K562 (cell line): Measurements from ENCODE around the gene LRRC3C. TPM values are rescaled to one million over a fixed set of nuclear protein-coding genes. Genes with fewer than 3 reads are reported as not detected.

Source experiments
- ATAC-seq: fragments of 200-7000 bp; cut with Tn5 transposase; 3 replicates; pipeline ENCODE4 v1.9.1; 2020; ENCODE audit warnings: moderate library complexity
- BruUV-seq: library from RNA; stranded (reverse); fragments of 400-500 nt; replicated peaks from 2 replicates; lab custom pipeline; 2021; lab: Mats Ljungman, UMichigan
- CTCF ChIA-PET: fragments of 300-600 bp; formaldehyde crosslinking; extraction: SDS; loops from one replicate; lab custom pipeline; 2021; ENCODE audit warnings: low intra/inter-chr PET ratio; lab: Yijun Ruan, JAX
- POLR2A ChIA-PET: fragments of 300-600, 350-650 bp; sonication (Branson Sonifier 250); formaldehyde crosslinking; extraction: SDS; loops from one replicate; lab custom pipeline; 2021; ENCODE audit warnings: antibody characterized with exemption, inconsistent platforms; lab: Yijun Ruan, JAX
- DNase-seq, 4 experiments: peaks; one replicate each; pipeline versions ENCODE4 v3.0.0 to v3.0.0-alpha.2; 2011 to 2018; ENCODE audit warnings: low spot score in 3 of 4, mixed read lengths in 3 of 4; ENCODE audit errors: extremely low read depth in 1 of 4
- FAIRE-seq: peaks from 2 replicates; lab custom pipeline; 2011; peaks lifted over from hg19 to GRCh38; lab: Jason Lieb, UNC
- H2AFZ ChIP-seq: 2 replicates; pipeline ENCODE4 v1.6.0; 2011; ENCODE audit warnings: low read depth, low read length, control low read depth, inconsistent platforms
- H3K27ac ChIP-seq: fragments of 200-600 bp; 3 replicates; pipeline ENCODE4 v1.8.0; 2011; ENCODE audit warnings: low read depth, mild to moderate bottlenecking, control low read depth, inconsistent platforms, low read length, moderate library complexity, mixed read lengths; ENCODE audit errors: extremely low read depth
- H3K27me3 ChIP-seq, 2 experiments: fragments of 300-600 bp in 1 of 2; 2 replicates in 1 of 2; 3 replicates in 1 of 2; pipeline versions ENCODE4 v1.6.0 to v1.8.0; 2011; ENCODE audit warnings: inconsistent platforms in 2 of 2, low read length in 2 of 2, mild to moderate bottlenecking in 1 of 2, mixed read lengths in 1 of 2, moderate library complexity in 1 of 2; ENCODE audit not compliant: control insufficient read depth in 2 of 2, insufficient read depth in 2 of 2
- H3K36me3 ChIP-seq: fragments of 300-600 bp; 3 replicates; pipeline ENCODE4 v1.8.0; 2011; ENCODE audit warnings: mild to moderate bottlenecking, low read length, inconsistent platforms; ENCODE audit not compliant: control insufficient read depth, insufficient read depth
- H3K4me1 ChIP-seq, 2 experiments: fragments of 200-600 bp in 1 of 2; replicated peaks in 1 of 2; 2 replicates in 1 of 2; 3 replicates in 1 of 2; pipeline versions ENCODE4 v1.5.1 to v1.8.0; 2011; ENCODE audit warnings: inconsistent platforms in 2 of 2, low read length in 2 of 2, mild to moderate bottlenecking in 1 of 2, mixed read lengths in 1 of 2, moderate library complexity in 1 of 2; ENCODE audit not compliant: control insufficient read depth in 2 of 2, insufficient read depth in 2 of 2
- H3K4me2 ChIP-seq: 2 replicates; pipeline ENCODE4 v1.6.1; 2011; ENCODE audit warnings: low read length, control low read depth, inconsistent platforms, mixed read lengths; ENCODE audit not compliant: insufficient read depth
- H3K4me3 ChIP-seq: fragments of 200-600 bp; sonication (generic), shearing (Covaris generic); 2 replicates; pipeline ENCODE4 v1.5.1; 2016; ENCODE audit warnings: control low read depth, inconsistent platforms
- H3K79me2 ChIP-seq: fragments of 200-600 bp; 3 replicates; pipeline ENCODE4 v1.8.0; 2011; ENCODE audit warnings: low read length, inconsistent platforms; ENCODE audit not compliant: control insufficient read depth, insufficient read depth
- H3K9ac ChIP-seq, 2 experiments: 2 replicates each; pipeline versions ENCODE4 v1.6.0 to v1.6.1; 2011; ENCODE audit warnings: low read depth in 2 of 2, low read length in 2 of 2, control low read depth in 1 of 2, inconsistent platforms in 1 of 2, mild to moderate bottlenecking in 1 of 2, mixed read lengths in 1 of 2; ENCODE audit not compliant: insufficient read depth in 1 of 2
- H3K9me1 ChIP-seq: one replicate; pipeline ENCODE4 v1.6.0; 2011; ENCODE audit warnings: inconsistent platforms, mild to moderate bottlenecking, low read length, moderate library complexity; ENCODE audit not compliant: control insufficient read depth, insufficient read depth
- H3K9me3 ChIP-seq: replicated peaks from 2 replicates; pipeline ENCODE4 v1.5.1; 2011; ENCODE audit warnings: low read depth, low read length, inconsistent platforms; ENCODE audit not compliant: control insufficient read depth, insufficient read depth
- H4K20me1 ChIP-seq: replicated peaks from 2 replicates; pipeline ENCODE4 v1.6.1; 2011; ENCODE audit warnings: low read length, inconsistent platforms, mixed read lengths; ENCODE audit not compliant: control insufficient read depth, insufficient read depth
- CHD4 ChIP-seq: fragments of 200-600 bp; sonication (generic); IDR thresholded peaks from 3 replicates; pipeline ENCODE4 v1.6.1; 2012; ENCODE audit warnings: low read depth, mild to moderate bottlenecking, mixed read lengths, low read length, inconsistent platforms; ENCODE audit not compliant: insufficient read depth, insufficient replicate concordance, poor library complexity, severe bottlenecking
- DPF2 ChIP-seq: fragments of 450-650 bp; IDR thresholded peaks from 2 replicates; pipeline ENCODE4 v1.6.1; 2016
- ESRRA ChIP-seq: fragments of 450-650 bp; IDR thresholded peaks from 2 replicates; pipeline ENCODE4 v1.6.1; 2014; ENCODE audit warnings: low read depth, mild to moderate bottlenecking, moderate library complexity, borderline replicate concordance
- HDGF ChIP-seq: fragments of 450-650 bp; IDR thresholded peaks from 2 replicates; pipeline ENCODE4 v1.6.1; 2016
- HNRNPUL1 ChIP-seq: fragments of 200-400 bp; formaldehyde crosslinking; IDR thresholded peaks from 2 replicates; pipeline ENCODE4 v1.6.1; 2017; ENCODE audit warnings: low read length
- PML ChIP-seq: IDR thresholded peaks from 2 replicates; pipeline ENCODE4 v1.6.1; 2012; ENCODE audit warnings: low read length, inconsistent platforms
- PTBP1 ChIP-seq: fragments of 200-400 bp; formaldehyde crosslinking; IDR thresholded peaks from 2 replicates; pipeline ENCODE4 v1.6.1; 2017; ENCODE audit warnings: low read depth, low read length
- RBM39 ChIP-seq: fragments of 200-400 bp; formaldehyde crosslinking; optimal IDR thresholded peaks from 2 replicates; pipeline ENCODE3; 2018; ENCODE audit warnings: low read depth, low read length
- ZC3H11A ChIP-seq: IDR thresholded peaks from 2 replicates; pipeline ENCODE4 v1.6.1; 2012; ENCODE audit warnings: low read depth, low read length, improper control_type of control experiment
- WGBS: fragments of 100-300 bp; shearing (Covaris generic); methylation state at CpG from one replicate; pipeline ENCODE4 v1.1.6; 2016; ENCODE audit warnings: low coverage, mixed read lengths; ENCODE audit not compliant: insufficient coverage; ENCODE audit errors: missing lambda C conversion rate; 5-methylcytosine and 5-hydroxymethylcytosine counted together
- in situ Hi-C: fragments of 300-500 bp; cut with MboI; formaldehyde crosslinking; loops from 4 replicates; pipeline ENCODE4 v1.15.0; 2018; ENCODE audit warnings: inconsistent platforms, mixed read lengths
- intact Hi-C: fragments of 100-400 bp; cut with micrococcal nuclease; formaldehyde crosslinking; loops from 2 replicates; pipeline ENCODE4 v1.14.2; 2022
- polyA plus RNA-seq, 8 experiments: library from polyadenylated mRNA; depleted of rRNA in 4 of 8; stranded (reverse) in 5 of 8; unstranded in 3 of 8; fragments of >200 nt; fragmentation: Nextera tagmentation in 2 of 8; fragmentation: Illumina TruSeq in 1 of 8; extraction: Ambion mirVana in 2 of 8; extraction: Trizol in 1 of 8; gene quantifications; 2 replicates each; pipeline versions ENCODE4 v1.2.1 to v1.2.3, GENCODE V29; 2011 to 2014; ENCODE audit warnings: inconsistent platforms in 1 of 8, missing spikeins in 1 of 8
- total RNA-seq, 7 experiments: library from RNA; depleted of rRNA in 6 of 7; stranded (reverse); fragments of >200 nt in 6 of 7; fragmentation: Illumina TruSeq in 2 of 7; extraction: Trizol in 2 of 7; gene quantifications; 2 replicates each; pipeline versions ENCODE4 v1.2.1 to v1.2.3, GENCODE V29; 2011 to 2021; ENCODE audit warnings: low replicate concordance in 1 of 7
- TF ChIP-seq, protein P1 (sequence below): sonication (generic); formaldehyde crosslinking; IDR thresholded peaks from 2 replicates; pipeline ENCODE4 v1.8.0; 2022; ENCODE audit warnings: mild to moderate bottlenecking, missing genetic modification reagents
- TF ChIP-seq, protein P2 (sequence below): sonication (generic); formaldehyde crosslinking; IDR thresholded peaks from 2 replicates; pipeline ENCODE4 v1.8.0; 2022; ENCODE audit warnings: missing genetic modification reagents, mild to moderate bottlenecking, borderline replicate concordance
- TF ChIP-seq, protein P3 (sequence below): fragments of 450-650 bp; IDR thresholded peaks from 2 replicates; pipeline ENCODE4 v1.6.1; 2016; ENCODE audit warnings: mild to moderate bottlenecking

LRRC3C gene
- total and polyA plus RNA-seq, 9 of the 15 experiments (the other 6 are each of a cell fraction or from before 2014, with no cell fraction given) = not detected

DNA sequence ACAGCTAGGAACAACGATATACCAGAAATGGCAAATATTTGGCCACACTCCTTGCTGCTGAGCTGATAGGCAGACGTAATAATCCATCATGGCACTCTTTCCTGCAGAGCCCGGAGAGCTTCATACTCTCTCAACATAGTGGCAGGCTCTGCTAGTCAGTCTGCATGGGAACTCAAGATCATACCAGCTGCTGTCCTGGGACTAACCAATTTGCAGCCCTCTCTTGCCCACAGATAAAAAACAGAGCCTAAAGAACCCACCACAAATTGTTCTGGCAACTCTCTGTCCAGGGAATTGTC lies 22.6 kb upstream of the LRRC3C start:
- CTCF ChIA-PET = no interaction called here
- WGBS = 67% methylated on average over 3 of the region's 3 CpGs
- no peak overlapping the region for H3K4me3 ChIP-seq
- TF ChIP-seq HDGF = no peak
- TF ChIP-seq DPF2 = no peak
- no peak overlapping the region for H2AFZ ChIP-seq
- POLR2A ChIA-PET = interaction anchor here (1.2 kb wide), 1 partner anchor 11 kb away, joined by 4 read pairs; no protein-coding TSS in a partner anchor
- H3K4me1 ChIP-seq = peaks cover 3 to 10% of the 10 kb centered on the region in 2 experiments; a peak in 3 of 5 replicates
- H3K36me3 ChIP-seq = no peaks in the 10 kb centered on the region
- no peaks in the 10 kb centered on the region for H3K79me2 ChIP-seq
- FAIRE-seq (no peak), DNase-seq (no peak), ATAC-seq (no peak)
- no peak overlapping the region for H3K4me2 ChIP-seq
- no peak overlapping the region for H3K9ac ChIP-seq
- no peaks in the 10 kb centered on the region for H3K9me1 ChIP-seq
- H4K20me1 ChIP-seq = no peaks in the 10 kb centered on the region
- BruUV-seq = no TSS peak
- intact Hi-C loops (no loop called here), in situ Hi-C loops (no loop called here)
- H3K27ac ChIP-seq = no peak overlapping the region
- no peaks in the 10 kb centered on the region for H3K27me3 ChIP-seq
- no peaks in the 10 kb centered on the region for H3K9me3 ChIP-seq

DNA sequence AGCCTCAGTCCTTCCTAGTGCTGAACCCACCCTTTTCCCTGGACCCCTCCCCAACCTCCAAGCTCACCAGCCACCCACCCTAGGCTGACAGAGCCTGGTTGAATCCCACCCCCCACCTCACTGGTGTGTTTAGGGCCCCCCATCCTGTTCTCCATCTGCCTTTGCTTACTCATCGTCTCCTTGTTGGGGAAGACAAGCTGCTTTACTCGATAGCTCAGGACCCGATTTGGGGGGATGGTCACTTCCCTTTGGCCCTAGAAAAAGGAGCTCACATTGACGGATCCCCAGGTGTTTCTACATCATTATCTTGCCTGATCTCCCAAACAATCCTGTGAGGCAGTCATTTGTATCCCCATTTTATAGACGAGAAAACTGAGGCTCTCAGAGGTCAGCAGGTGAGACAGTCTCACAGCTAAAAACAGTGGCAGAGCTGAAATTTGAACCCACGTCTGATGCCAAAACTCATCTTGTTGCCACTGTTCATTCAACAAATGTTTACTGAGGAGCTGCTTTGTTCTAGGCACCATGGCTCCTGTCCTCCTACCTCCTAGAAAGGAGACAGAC lies 18.7 kb upstream of the LRRC3C start:
- Histone ChIP-seq H3K9me3 (no peaks in the 10 kb centered on the region), H3K36me3 (no peaks in the 10 kb centered on the region), H4K20me1 (no peaks in the 10 kb centered on the region), H2AFZ (no peak overlapping the region), H3K4me1 (peaks cover 2 to 3% of the 10 kb centered on the region in 2 experiments; a peak in 2 of 5 replicates), H3K9ac (no peak overlapping the region; a peak in 1 of 4 replicates), H3K9me1 (no peaks in the 10 kb centered on the region), H3K4me3 (no peak overlapping the region), H3K79me2 (no peaks in the 10 kb centered on the region), H3K27ac (no peak overlapping the region), H3K27me3 (no peaks in the 10 kb centered on the region), H3K4me2 (no peak overlapping the region)
- WGBS = 33% methylated on average over 6 of the region's 6 CpGs
- in situ Hi-C loops = no loop called here
- intact Hi-C loops = no loop called here
- no peak for FAIRE-seq
- peak in 1 of 4 experiments; percentile 30 for DNase-seq
- BruUV-seq = no TSS peak
- ATAC-seq = no peak
- ChIA-PET CTCF (no interaction called here), POLR2A (interaction anchor here (0.8 to 1.9 kb wide), 2 partner anchors 9 to 11 kb away, joined by 3 to 7 read pairs; no protein-coding TSS in a partner anchor)
- TF ChIP-seq ESRRA = peak; percentile 88
- no peak for TF ChIP-seq ZC3H11A
- TF ChIP-seq CHD4 = no peak
- TF ChIP-seq, protein P1, sequence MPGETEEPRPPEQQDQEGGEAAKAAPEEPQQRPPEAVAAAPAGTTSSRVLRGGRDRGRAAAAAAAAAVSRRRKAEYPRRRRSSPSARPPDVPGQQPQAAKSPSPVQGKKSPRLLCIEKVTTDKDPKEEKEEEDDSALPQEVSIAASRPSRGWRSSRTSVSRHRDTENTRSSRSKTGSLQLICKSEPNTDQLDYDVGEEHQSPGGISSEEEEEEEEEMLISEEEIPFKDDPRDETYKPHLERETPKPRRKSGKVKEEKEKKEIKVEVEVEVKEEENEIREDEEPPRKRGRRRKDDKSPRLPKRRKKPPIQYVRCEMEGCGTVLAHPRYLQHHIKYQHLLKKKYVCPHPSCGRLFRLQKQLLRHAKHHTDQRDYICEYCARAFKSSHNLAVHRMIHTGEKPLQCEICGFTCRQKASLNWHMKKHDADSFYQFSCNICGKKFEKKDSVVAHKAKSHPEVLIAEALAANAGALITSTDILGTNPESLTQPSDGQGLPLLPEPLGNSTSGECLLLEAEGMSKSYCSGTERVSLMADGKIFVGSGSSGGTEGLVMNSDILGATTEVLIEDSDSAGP (CRISPR knock-in tag) = no peak
- TF ChIP-seq, protein P2, sequence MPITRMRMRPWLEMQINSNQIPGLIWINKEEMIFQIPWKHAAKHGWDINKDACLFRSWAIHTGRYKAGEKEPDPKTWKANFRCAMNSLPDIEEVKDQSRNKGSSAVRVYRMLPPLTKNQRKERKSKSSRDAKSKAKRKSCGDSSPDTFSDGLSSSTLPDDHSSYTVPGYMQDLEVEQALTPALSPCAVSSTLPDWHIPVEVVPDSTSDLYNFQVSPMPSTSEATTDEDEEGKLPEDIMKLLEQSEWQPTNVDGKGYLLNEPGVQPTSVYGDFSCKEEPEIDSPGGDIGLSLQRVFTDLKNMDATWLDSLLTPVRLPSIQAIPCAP (CRISPR knock-in tag) = no peak
- TF ChIP-seq HNRNPUL1 = no peak
- TF ChIP-seq RBM39 = no peak
- TF ChIP-seq, protein P3, sequence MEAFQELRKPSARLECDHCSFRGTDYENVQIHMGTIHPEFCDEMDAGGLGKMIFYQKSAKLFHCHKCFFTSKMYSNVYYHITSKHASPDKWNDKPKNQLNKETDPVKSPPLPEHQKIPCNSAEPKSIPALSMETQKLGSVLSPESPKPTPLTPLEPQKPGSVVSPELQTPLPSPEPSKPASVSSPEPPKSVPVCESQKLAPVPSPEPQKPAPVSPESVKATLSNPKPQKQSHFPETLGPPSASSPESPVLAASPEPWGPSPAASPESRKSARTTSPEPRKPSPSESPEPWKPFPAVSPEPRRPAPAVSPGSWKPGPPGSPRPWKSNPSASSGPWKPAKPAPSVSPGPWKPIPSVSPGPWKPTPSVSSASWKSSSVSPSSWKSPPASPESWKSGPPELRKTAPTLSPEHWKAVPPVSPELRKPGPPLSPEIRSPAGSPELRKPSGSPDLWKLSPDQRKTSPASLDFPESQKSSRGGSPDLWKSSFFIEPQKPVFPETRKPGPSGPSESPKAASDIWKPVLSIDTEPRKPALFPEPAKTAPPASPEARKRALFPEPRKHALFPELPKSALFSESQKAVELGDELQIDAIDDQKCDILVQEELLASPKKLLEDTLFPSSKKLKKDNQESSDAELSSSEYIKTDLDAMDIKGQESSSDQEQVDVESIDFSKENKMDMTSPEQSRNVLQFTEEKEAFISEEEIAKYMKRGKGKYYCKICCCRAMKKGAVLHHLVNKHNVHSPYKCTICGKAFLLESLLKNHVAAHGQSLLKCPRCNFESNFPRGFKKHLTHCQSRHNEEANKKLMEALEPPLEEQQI = no peak
- TF ChIP-seq PML = no peak
- no peak for TF ChIP-seq PTBP1
